CD4-positive, alpha-beta T cell (primary cell): Measurements from ENCODE around the gene YKT6. TPM values are rescaled to one million over a fixed set of nuclear protein-coding genes. Genes with fewer than 3 reads are reported as not detected.
"Not testable (repeated sequence)": the region's sequence is repeated elsewhere in the genome, so short reads cannot be mapped to it uniquely, and the experiment has no call there.

Source experiments
- ATAC-seq: fragments of 200-7000 bp; cut with Tn5 transposase; one replicate; pipeline ENCODE4 v1.10.0; 2022; ENCODE audit warnings: mild to moderate bottlenecking; ENCODE audit not compliant: poor library complexity
- CTCF ChIA-PET: fragments of 350-600 bp; sonication (Branson Sonifier 250); formaldehyde crosslinking; loops from one replicate; lab custom pipeline; 2021; ENCODE audit warnings: antibody characterized with exemption, inconsistent platforms; lab: Charles Lee
- POLR2A ChIA-PET: fragments of 350-600 bp; sonication (Branson Sonifier 250); formaldehyde crosslinking; loops from one replicate; lab custom pipeline; 2021; ENCODE audit warnings: antibody characterized with exemption, inconsistent platforms; lab: Charles Lee
- DNase-seq, 14 experiments: peaks; one replicate each; pipeline ENCODE4 v3.0.0-alpha.2; 2013 to 2020; ENCODE audit warnings: mixed read lengths in 2 of 14
- H3K27ac ChIP-seq, 2 donors: one replicate each; pipeline versions ENCODE4 v1.5.1 to v1.7.0; 2013; ENCODE audit warnings: low read length in 2 of 2, low read depth in 1 of 2, mild to moderate bottlenecking in 1 of 2
- H3K27me3 ChIP-seq, 2 experiments: 1 replicate in 1 of 2; 2 replicates in 1 of 2; pipeline versions ENCODE4 v1.6.1 to v1.7.0; 2013; ENCODE audit warnings: low read length in 2 of 2, control low read depth in 1 of 2, mild to moderate bottlenecking in 1 of 2, moderate library complexity in 1 of 2; ENCODE audit not compliant: insufficient read depth in 2 of 2, control insufficient read depth in 1 of 2
- H3K36me3 ChIP-seq: one replicate; pipeline ENCODE4 v1.6.1; 2013; ENCODE audit warnings: low read length, control low read depth; ENCODE audit not compliant: insufficient read depth
- H3K4me1 ChIP-seq: one replicate; pipeline ENCODE4 v1.6.1; 2013; ENCODE audit warnings: low read length, control low read depth; ENCODE audit not compliant: insufficient read depth
- H3K4me3 ChIP-seq: one replicate; pipeline ENCODE4 v1.5.1; 2013; ENCODE audit warnings: mild to moderate bottlenecking, low read length, moderate library complexity
- H3K9me3 ChIP-seq, 2 experiments: 1 replicate in 1 of 2; 2 replicates in 1 of 2; pipeline versions ENCODE4 v1.6.1 to v1.7.0; 2013; ENCODE audit warnings: low read length in 2 of 2, mild to moderate bottlenecking in 2 of 2, control low read depth in 1 of 2, moderate library complexity in 1 of 2; ENCODE audit not compliant: control insufficient read depth in 1 of 2, insufficient read depth in 1 of 2
- H3K27ac Mint-ChIP-seq: one replicate; pipeline ENCODE4 v1.8.0; 2020; ENCODE audit warnings: mixed read lengths
- H3K27me3 Mint-ChIP-seq: one replicate; pipeline ENCODE4 v1.8.0; 2021; ENCODE audit warnings: mixed read lengths
- H3K36me3 Mint-ChIP-seq: one replicate; pipeline ENCODE4 v1.8.0; 2021; ENCODE audit warnings: low read depth, mixed read lengths
- H3K4me1 Mint-ChIP-seq: one replicate; pipeline ENCODE4 v1.8.0; 2021; ENCODE audit warnings: low read depth, mixed read lengths
- H3K4me3 Mint-ChIP-seq: one replicate; pipeline ENCODE4 v1.8.0; 2020; ENCODE audit warnings: mild to moderate bottlenecking, mixed read lengths
- H3K9me3 Mint-ChIP-seq: one replicate; pipeline ENCODE4 v1.8.0; 2020; ENCODE audit warnings: mixed read lengths
- CTCF ChIP-seq: fragments of 200-600 bp; IDR thresholded peaks from one replicate; pipeline ENCODE4 v1.8.0; 2022; ENCODE audit warnings: antibody characterized with exemption, mild to moderate bottlenecking
- intact Hi-C, 2 experiments: fragments of 100-400 bp; cut with DNase I in 1 of 2; cut with micrococcal nuclease in 1 of 2; formaldehyde crosslinking; loops; one replicate each; pipeline versions ENCODE4 v1.15.1 to v1.9.0; 2023 to 2025; cut with DNase I, micrococcal nuclease
- total RNA-seq, 174 experiments: library from RNA in 2 of 174; stranded (reverse) in 2 of 174; gene quantifications; one replicate each; pipeline ENCODE4 v1.2.3 and lab custom pipeline; 2021 to 2026

The YKT6 gene
- total RNA-seq, 2 experiments from 2014 or later, result 85.0 to 86.4 TPM

GRCh38 chr7:44197474-44197873 is 3.3 kb upstream of the YKT6 start:
- no peak for ATAC-seq
- intact Hi-C loops, result no loop called here
- DNase-seq, result no peak
- no peaks in the 10 kb centered on the region for H3K36me3 ChIP-seq
- peaks cover 18% of the 10 kb centered on the region for H3K27me3 Mint-ChIP-seq
- peaks cover 7% of the 10 kb centered on the region for H3K4me1 ChIP-seq
- CTCF ChIA-PET, result no interaction called here
- no peaks in the 10 kb centered on the region for H3K9me3 Mint-ChIP-seq
- peaks cover 0 to 7% of the 10 kb centered on the region in 2 experiments for H3K27me3 ChIP-seq
- peaks cover 17% of the 10 kb centered on the region for H3K4me1 Mint-ChIP-seq
- H3K4me3 Mint-ChIP-seq, result no peak overlapping the region
- POLR2A ChIA-PET, result no interaction called here
- H3K27ac ChIP-seq, result no peak overlapping the region
- no peaks in the 10 kb centered on the region for H3K9me3 ChIP-seq
- no peak for TF ChIP-seq CTCF
- no peak overlapping the region for H3K4me3 ChIP-seq
- no peaks in the 10 kb centered on the region for H3K36me3 Mint-ChIP-seq
- no peak overlapping the region for H3K27ac Mint-ChIP-seq

GRCh38 chr7:44200163-44200562 is 615 bp upstream of the YKT6 start:
- H3K9me3 ChIP-seq, ATAC-seq, H3K27me3 ChIP-seq, DNase-seq, H3K9me3 Mint-ChIP-seq, H3K4me3 ChIP-seq, H3K27ac ChIP-seq, H3K27ac Mint-ChIP-seq: not testable (repeated sequence)
- peaks cover 16% of the 10 kb centered on the region for H3K36me3 ChIP-seq
- ChIA-PET POLR2A (interaction anchor here (0.7 to 2.0 kb wide), 6 partner anchors 9 to 381 kb away, joined by 3 to 12 read pairs (median 4); partner anchors contain the start of genes DDX56 and NUDCD3), CTCF (interaction anchor here (0.7 to 1.5 kb wide), 3 partner anchors 53 to 290 kb away, joined by 3 to 5 read pairs (median 3); partner anchors contain the start of gene NUDCD3)
- Mint-ChIP-seq H3K36me3 (peaks cover 18% of the 10 kb centered on the region), H3K27me3 (peaks cover 17% of the 10 kb centered on the region), H3K4me1 (peaks cover 40% of the 10 kb centered on the region), H3K4me3 (peak overlapping the region; percentile 62)
- intact Hi-C loops, result loop anchor here (1.0 to 5.0 kb wide), 6 partner anchors 54 to 912 kb away; partner anchors contain the start of genes POLD2 (in 2 of the 2), POLM (in 1 of the 2) and TBRG4 (in 1 of the 2)
- peaks cover 15% of the 10 kb centered on the region for H3K4me1 ChIP-seq

GRCh38 chr7:44201813-44202212 is 1.0 kb downstream of the YKT6 start:
- POLR2A ChIA-PET, result interaction anchor here (1.2 to 2.0 kb wide), 2 partner anchors 56 to 288 kb away, joined by 4 to 12 read pairs; partner anchors contain the start of gene NUDCD3
- H3K27me3 ChIP-seq, result peaks cover 0 to 7% of the 10 kb centered on the region in 2 experiments
- Mint-ChIP-seq H3K9me3 (no peaks in the 10 kb centered on the region), H3K27me3 (peaks cover 6% of the 10 kb centered on the region), H3K4me3 (peak overlapping the region; percentile 83), H3K27ac (peak overlapping the region; percentile 62), H3K36me3 (peaks cover 33% of the 10 kb centered on the region), H3K4me1 (peaks cover 36% of the 10 kb centered on the region)
- no peak for TF ChIP-seq CTCF
- no peaks in the 10 kb centered on the region for H3K9me3 ChIP-seq
- peaks cover 32% of the 10 kb centered on the region for H3K36me3 ChIP-seq
- DNase-seq (no peak), ATAC-seq (no peak)
- peaks cover 15% of the 10 kb centered on the region for H3K4me1 ChIP-seq
- H3K27ac ChIP-seq, result no peak overlapping the region
- H3K4me3 ChIP-seq, result peak overlapping the region; percentile 89
- intact Hi-C loops, result loop anchor here (1.0 to 5.0 kb wide), 6 partner anchors 79 to 910 kb away; partner anchors contain the start of genes POLD2 (in 2 of the 2), NUDCD3 (in 1 of the 2), POLM (in 1 of the 2) and TBRG4 (in 1 of the 2)
- CTCF ChIA-PET, result interaction anchor here (0.8 to 1.5 kb wide), 2 partner anchors 55 to 289 kb away, joined by 3 read pairs; partner anchors contain the start of gene NUDCD3
